CD4-positive, alpha-beta T cell treated with Interleukin-21 for 1 hour (primary cell): Measurements from ENCODE around the gene IL11.

Source experiments
- DNase-seq: peaks from one replicate; pipeline ENCODE4 v3.0.0-alpha.2; 2020

Gene IL11

DNA sequence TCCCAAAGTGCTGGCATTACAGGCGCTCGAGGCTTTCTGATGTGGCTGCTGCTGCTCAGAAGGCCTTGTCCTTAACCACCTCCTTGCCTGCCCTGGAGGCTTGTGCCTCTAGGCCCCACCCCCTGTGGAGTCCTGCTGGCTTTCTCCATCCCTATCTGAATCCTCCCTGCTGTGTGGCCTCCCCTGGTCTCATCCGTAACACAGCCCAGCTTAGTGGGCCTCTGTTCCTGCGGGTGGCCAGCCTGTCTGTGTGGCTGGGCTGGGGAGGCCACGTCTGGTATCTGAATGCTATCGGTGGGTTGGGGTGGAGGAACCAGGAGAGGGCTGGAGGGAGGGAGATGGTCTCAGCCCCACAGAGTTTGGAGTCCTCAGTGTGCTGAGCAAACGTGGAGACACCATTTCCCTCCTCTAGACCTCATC lies 20.2 kb upstream of the IL11 start:
- DNase-seq, result no peak

- DNase-seq, result no peak
Measured at GRCh38 chr19:55389386-55390317, 19.4 kb upstream of the IL11 start.

GRCh38 chr19:55387736-55388497 lies 17.7 kb upstream of the IL11 start:
- DNase-seq, result no peak

DNA sequence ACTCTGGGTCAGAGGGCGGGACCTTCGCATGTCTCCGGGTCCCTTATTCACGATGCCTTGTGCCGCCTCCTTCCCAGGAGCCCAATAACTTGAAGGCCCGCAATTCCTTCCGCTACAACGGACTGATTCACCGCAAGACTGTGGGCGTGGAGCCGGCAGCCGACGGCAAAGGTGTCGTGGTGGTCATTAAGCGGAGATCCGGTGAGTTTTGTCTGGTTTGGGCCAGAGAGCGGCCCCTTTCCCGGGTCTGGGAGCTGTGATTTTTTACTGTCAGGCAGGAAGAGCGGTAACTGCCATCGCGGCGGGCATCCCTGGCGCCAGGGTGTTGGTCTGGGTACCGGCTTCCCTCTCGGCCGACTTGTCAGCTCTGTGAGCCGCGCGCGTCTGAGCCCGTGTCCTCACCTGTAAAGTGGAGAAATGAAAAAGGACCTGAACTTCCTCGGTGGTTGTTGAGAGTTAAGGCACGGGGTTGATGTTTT lies 16.3 kb upstream of the IL11 start:
- DNase-seq, result no peak

DNA sequence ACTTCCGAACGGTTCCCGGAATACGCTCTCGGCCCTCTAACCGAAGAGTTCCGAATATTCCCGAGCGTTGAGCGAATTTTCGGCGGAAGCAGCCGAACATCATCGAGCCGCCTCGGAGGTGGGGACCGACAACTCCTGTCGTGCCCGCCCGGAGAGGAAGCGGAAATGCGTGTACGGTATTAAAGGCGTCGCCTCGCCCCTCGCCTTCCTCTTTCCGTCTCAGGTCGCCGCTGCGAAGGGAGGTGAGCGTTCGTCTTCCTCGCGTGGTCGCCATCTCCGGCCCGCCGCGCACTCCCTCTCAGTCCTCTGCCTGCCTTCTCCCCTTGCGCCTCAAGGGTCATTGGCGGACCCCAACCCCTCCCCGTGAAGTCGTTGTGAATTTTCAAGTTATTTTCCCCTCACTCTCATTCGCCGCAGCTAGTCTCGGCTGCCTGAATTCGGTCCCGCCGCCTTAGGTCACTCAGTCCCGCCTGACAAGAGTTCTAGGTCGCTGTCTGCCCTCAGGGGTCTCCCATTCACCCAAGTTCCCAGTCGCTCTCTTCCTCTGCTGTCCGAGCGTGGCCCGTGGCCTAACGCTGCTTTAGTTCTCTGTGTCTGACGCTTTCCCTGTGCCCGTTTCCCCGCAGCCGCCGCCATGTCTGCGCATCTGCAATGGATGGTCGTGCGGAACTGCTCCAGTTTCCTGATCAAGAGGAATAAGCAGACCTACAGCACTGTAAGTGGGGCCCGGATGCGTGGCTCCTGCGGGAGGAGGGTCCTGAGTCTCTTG lies 15.6 kb upstream of the IL11 start, which contains the start of gene RPL28:
Gene RPL28, plus strand, starts transcription at position 209 of the 769 bp plus-strand sequence. Its CDS starts 426 bp downstream, at position 635.
- DNase-seq, result peak; percentile 99

GRCh38 chr19:55384920-55385723 lies 14.9 kb upstream of the IL11 start:
- peak; percentile 97 for DNase-seq

GRCh38 chr19:55384131-55384919 lies 14.1 kb upstream of the IL11 start, which contains the start of gene TMEM238:
TSS of gene TMEM238 (minus strand) at chr19:55384292. CDS start at chr19:55384259, 33 bp downstream.
- peak; percentile 40 for DNase-seq

- DNase-seq, result peak; percentile 46
Measured at GRCh38 chr19:55383279-55384130, 13.2 kb upstream of the IL11 start.

DNA sequence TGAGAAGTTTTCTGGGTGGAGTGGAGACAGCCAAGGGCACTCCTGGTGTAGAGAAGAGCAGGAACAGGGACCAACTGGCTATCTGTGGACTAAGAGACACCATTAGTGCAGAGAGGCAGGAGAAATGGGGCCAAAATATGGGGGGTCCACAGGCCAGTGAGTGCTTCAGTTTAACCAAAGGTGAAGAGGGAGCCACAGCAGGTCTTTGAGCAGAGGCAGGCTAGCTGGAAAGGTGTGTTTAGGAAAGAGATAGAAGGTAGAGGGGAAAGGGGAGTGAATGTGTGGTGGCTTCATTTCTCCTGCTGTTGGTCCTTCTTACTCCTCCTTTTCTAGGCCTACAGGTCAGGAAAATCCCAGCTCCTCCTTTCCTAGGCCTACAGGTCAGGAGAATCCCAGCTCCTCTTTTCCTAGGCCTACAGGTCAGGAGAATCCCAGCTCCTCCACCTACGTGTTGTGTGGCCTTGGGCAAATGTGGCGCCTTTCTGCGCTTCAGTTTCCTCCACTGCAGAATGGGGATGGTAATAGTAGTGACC lies 12.3 kb upstream of the IL11 start:
- no peak for DNase-seq

GRCh38 chr19:55382013-55382412 lies 11.8 kb upstream of the IL11 start:
- DNase-seq, result no peak

DNA sequence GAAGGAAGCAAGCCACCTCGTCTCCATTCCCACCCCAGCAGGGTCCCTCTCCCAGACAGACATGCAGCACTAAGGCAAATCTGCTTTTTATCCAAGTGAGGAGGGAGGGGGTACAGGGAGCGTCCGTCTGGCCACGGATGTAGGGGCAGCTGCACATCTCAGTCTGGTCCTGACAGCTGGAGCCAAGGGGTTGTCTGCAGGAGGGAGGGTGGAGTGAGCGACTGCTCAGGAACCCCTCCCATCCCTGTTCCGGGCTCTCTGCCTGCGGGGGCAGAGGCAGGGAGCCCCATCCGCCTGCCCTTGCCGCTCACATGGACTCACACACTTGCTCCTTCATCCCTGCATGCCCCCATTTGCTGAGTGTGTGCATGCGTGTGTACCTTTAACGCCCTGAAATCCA lies 8.9 kb upstream of the IL11 start:
- no peak for DNase-seq

- DNase-seq, result no peak
Measured at GRCh38 chr19:55377356-55378131, 7.3 kb upstream of the IL11 start.

DNA sequence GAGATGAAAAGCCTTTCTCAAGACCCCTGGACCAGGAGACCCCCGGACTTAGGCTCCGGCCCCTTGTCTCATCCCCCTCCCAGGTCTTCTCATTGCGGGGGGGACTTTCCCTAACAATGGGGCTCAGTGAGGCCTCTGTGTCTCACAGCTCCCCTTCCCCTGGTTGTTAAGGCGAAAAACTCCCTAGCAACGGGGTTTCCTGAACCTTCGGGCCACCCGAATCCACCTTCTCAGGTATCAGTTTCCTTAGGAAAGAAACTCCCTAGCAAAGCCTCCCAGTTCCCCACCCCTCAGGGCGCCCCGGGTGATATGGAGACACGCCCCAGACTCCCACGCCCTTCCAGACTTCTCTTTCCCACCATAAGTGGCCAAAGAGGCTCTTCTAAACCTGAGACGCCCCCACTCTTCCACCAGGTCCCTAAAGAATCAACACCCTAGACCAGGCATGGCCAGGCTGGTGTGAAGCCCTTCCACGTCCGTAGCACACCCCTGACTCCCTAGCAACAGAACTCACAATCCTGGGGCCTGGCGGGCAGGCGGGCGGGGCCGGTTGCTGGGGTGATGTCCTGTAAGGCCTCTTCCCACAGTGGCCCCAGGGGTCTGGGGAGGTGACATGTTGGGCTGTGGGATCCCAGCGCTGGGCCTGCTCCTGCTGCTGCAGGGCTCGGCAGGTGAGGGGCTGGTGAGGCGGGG lies 6.1 kb upstream of the IL11 start, which contains the start of gene TMEM190:
Gene TMEM190, plus strand, starts transcription at position 586 of the 693 bp plus-strand sequence. Its CDS starts 28 bp downstream, at position 614.
- DNase-seq, result no peak

GRCh38 chr19:55373993-55374757 lies 3.9 kb upstream of the IL11 start:
- DNase-seq, result no peak

GRCh38 chr19:55373306-55373992 lies 3.2 kb upstream of the IL11 start:
- DNase-seq, result no peak

DNA sequence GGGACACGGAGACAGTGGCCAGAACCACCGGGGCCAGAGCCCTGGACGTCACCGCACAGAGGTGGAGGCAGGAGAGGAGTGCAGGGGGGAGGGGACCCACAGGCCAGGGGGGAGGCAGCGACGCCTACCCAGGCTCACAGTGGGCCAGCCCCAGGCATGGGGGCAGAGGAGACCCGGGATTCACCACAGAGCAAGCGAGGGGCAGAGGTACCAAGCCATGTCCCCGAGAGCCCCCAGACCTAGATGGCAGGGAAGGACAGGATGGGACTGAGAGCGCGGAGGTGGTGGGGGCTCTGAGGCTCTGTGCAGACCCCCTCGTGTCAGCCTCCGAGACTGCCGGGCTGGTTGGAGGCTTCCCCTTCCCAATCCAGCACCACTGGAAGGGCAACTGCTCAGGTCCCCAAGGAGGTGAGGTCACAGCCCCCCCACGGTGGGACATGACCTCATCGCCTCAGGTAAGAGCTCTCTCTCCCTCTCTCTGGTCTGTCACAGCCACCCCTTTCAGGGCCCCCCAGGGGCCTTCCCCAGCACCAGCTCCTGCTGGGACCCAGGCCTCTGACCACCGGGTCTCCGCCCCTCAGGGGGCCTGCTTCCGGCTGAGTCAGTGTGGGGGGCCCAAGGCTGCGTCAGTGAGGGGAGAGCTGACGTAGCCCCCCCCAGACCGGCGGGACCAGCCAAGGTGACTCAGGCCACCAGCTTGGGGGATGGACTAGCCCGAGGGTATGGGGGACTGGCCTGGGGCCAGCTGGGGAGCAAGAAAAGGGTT lies 2.2 kb upstream of the IL11 start:
- DNase-seq, result no peak
